Fibroblast of skin of right quadriceps (primary cell): ENCODE results near the gene CYP4F22.
"Not testable (repeated sequence)": the region's sequence is repeated elsewhere in the genome, so short reads cannot be mapped to it uniquely, and the experiment has no call there.

ENCODE experiments used
- DNase-seq: peaks from one replicate; pipeline ENCODE4 v3.0.0-alpha.2; 2013

CYP4F22 gene

DNA sequence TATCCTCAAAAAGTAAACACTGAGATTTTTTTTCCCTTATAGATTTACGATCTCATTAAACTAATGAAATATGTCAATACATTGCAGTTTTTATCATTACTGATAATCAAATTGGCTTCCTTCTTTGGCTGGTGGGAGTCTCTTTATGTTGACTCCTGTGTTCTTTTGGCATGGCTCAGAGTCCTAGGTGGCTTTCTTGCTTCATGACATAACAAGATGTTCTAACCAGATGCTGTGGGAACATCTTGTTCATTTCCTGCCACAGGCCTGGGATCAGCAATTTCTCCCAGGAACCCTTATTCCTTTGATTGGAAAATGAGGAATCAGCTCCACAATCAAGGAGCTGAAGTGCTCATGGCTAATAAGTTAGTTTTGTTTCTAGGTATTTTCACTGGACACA, 13.2 kb upstream of the CYP4F22 start:
- DNase-seq = no peak

GRCh38 chr19:15498156-15498858, 10.0 kb upstream of the CYP4F22 start:
- DNase-seq = no peak

GRCh38 chr19:15498910-15499309, 9.4 kb upstream of the CYP4F22 start:
- DNase-seq = no peak

- DNase-seq = no peak
These were observed 6.7 kb upstream of the CYP4F22 start for GRCh38 chr19:15501596-15501995.

- DNase-seq = no peak
These were observed 6.1 kb upstream of the CYP4F22 start for GRCh38 chr19:15502264-15502663.

- no peak for DNase-seq
These were observed 2.2 kb upstream of the CYP4F22 start for GRCh38 chr19:15506074-15506571.

GRCh38 chr19:15507068-15508034, 974 bp upstream of the CYP4F22 start:
- DNase-seq = no peak

DNA sequence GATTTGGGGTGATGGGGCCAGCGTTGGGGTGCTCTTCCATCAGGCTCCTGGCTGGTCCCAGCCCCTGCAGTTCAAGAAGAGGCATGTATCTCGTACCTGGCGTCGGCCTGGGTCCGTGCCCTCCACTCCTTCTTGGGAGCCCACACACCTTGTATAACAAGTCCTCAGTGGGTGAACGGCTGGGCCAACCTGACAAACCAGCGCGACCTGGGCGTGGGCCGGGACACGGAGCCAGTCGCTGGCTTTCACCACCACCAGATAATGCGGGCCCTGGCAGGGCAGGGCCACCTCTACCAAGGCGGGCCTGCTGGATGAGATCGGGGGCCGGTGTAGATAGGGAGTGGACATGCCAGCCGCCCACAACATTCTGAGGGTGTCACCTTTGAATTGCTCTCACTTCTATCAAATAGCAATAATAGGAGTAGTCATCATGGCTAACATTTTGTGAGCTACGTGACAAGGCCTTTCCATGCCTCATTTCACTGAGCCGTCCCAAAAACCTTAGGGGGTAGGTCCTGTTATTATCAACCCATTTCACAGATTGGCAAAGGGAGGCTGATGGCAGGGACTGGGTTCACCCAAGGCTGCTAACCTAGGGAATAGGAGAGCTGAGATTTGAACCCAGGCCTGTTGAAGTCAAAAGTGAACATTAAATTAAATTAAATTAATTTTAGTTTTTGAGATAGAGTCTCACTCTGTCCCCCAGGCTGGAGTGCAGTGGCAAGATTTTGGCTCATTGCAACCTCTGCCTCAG, 3.5 kb downstream of the CYP4F22 start:
- no peak for DNase-seq

DNA sequence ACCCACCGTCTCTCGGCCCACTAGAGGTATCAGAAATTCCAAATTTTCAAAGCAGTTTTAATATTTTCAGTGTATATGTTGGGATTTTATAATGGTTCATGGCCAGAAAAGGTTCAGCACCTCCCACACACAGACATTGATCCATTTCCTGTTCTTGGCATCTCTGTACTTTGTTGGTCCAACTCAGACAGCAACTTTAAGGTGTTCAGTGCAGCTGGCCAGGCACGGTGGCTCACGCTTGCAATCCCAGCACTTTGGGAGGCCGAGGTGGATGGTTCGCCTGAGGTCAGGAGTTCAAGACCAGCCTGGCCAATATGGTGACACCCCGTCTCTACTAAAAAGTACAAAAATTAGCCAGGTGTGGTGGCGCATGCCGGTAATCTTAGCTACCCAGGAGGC, 6.9 kb downstream of the CYP4F22 start:
- not testable (repeated sequence) for DNase-seq

- DNase-seq = no peak
These were observed 8.0 kb downstream of the CYP4F22 start for GRCh38 chr19:15516363-15516762.

GRCh38 chr19:15517778-15518177, 9.5 kb downstream of the CYP4F22 start:
- DNase-seq = no peak

GRCh38 chr19:15519433-15519976, 11.2 kb downstream of the CYP4F22 start:
- DNase-seq = no peak

- no peak for DNase-seq
These were observed 16.5 kb downstream of the CYP4F22 start for GRCh38 chr19:15524781-15525180.

DNA sequence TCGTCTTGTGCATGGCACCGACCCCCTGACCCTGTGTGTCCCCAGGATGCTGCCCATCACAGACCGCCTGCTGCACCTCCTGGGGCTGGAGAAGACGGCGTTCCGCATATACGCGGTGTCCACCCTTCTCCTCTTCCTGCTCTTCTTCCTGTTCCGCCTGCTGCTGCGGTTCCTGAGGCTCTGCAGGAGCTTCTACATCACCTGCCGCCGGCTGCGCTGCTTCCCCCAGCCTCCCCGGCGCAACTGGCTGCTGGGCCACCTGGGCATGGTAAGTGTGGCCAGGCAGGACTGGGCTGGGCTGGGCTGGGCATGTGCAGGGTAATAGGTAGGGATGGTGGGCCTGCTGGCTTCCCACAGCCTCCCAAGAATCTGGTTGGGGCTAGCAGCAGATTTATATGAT, 17.0 kb downstream of the CYP4F22 start:
- no peak for DNase-seq

DNA sequence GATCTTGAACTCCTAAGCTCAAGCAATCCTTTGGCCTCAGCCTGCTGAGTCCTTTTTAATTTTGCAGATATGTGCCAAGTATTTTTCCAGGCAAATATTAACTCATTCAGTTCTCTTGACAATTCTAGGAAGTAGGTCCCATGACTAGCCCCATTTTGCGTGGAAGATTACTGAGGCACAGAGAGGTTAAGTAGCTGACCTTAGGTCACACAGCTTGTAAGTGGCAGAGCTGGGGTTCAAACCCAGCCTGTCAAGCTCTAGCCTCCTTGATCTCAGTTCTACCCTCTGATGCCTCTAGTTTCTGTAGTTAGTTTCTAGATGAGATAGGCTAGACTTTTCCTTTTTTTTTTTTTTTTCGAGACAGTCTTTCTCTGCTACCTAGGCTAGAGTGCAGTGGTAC, 18.1 kb downstream of the CYP4F22 start:
- no peak for DNase-seq

GRCh38 chr19:15527705-15528104, 19.4 kb downstream of the CYP4F22 start:
- DNase-seq = no peak

DNA sequence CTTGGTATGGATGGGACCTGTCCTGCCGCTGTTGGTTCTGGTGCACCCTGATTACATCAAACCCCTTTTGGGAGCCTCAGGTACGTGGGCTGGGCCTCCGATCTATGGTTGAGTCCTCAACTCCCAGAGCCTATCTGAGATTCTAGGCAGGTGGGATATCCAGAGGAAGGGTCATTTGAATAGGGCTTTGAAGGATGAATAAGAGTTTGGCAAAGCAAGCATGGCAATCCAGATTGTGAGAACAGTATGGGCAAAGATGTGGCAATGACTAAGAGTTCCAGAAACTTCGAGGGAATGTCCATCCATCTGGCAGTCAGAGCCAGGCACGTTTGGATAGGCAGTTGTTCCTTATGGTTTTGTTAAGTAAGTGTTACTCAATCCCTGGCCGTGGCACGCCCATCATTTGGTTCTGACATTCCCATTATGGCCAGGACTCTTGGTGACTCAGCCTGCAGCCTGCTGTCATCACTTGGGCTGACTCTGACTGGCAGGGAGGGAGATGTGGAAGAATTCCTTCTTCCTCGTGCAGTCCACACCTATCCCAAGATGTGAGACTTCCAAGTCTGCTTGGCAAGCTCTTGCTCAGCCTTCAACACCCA, 21.5 kb downstream of the CYP4F22 start:
- no peak for DNase-seq

GRCh38 chr19:15532779-15533521, 24.6 kb downstream of the CYP4F22 start:
- no peak for DNase-seq

DNA sequence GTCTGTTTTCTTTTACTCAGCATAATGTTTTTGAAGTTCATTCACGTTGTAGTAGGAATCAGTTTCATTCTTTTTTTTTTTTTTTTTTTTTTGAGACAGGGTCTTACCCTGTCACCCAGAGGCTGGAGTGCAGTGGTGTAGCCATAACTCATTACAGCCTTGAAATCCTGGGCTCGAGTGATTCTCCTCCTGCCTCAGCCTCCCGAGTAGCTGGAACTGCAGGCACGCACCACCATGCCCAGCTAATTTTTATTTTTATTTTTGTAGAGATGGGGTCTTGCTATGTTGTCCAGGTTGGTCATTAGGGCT, 25.2 kb downstream of the CYP4F22 start:
- DNase-seq = not testable (repeated sequence)

GRCh38 chr19:15534957-15535864, 26.9 kb downstream of the CYP4F22 start:
- no peak for DNase-seq

DNA sequence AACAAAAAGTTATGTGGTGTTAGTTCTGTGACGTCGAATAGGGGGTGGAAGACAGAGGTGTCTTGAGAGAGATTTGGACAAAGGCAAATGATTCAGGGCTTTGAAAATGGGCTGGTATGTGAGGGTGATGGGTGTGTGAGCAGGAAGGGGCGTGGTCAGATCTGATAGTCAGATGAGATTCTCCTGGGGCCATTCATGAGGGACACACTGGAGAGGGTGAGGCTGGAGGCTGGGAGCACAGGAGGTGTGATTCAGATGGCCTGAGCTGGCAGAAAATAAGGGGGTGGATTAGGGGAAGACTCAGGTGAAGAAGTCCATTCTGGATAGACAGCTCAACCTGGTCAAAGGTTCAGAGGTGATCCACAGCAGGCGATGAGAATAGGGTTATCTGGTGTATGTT, 28.0 kb downstream of the CYP4F22 start:
- DNase-seq = no peak
